Prostate gland (tissue), 2 donors: ENCODE measurements around the gene CRY2.

Source experiments
- POLR2A ChIP-seq: fragments of 450-650 bp; IDR thresholded peaks from one replicate; pipeline ENCODE4 v1.6.1; 2016; ENCODE audit warnings: antibody characterized with exemption, mild to moderate bottlenecking
- TF ChIP-seq, protein P1 (sequence below), 4 experiments: fragments of 200-600 bp in 2 of 4; fragments of 450-650 bp in 2 of 4; sonication (generic) in 2 of 4; IDR thresholded peaks; 1 replicate in 3 of 4; 2 replicates in 1 of 4; pipeline ENCODE4 v1.5.1; 2016 to 2019; ENCODE audit warnings: antibody characterized with exemption in 4 of 4, mild to moderate bottlenecking in 2 of 4, moderate library complexity in 2 of 4

DNA sequence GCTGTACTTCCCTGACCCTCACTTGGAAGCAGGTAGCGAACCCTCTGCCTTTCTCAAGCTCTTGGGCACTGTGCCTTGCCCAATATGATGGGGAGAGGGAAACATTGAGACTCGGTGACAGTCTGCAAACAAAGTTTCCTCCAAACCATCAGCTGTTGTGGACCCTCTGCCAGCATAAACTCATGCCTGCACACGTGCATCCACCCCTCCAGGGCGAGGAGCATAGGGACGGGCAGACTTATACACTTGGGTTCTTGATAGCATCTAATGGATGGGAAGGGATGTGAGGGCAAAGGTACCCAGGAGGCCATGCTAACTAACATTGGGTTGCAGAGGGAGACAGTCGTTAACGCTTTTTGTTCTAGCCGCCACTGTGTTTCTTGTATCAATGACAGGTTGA, 29.9 kb downstream of the CRY2 start:
- no peak for TF ChIP-seq POLR2A
- TF ChIP-seq, protein P1, sequence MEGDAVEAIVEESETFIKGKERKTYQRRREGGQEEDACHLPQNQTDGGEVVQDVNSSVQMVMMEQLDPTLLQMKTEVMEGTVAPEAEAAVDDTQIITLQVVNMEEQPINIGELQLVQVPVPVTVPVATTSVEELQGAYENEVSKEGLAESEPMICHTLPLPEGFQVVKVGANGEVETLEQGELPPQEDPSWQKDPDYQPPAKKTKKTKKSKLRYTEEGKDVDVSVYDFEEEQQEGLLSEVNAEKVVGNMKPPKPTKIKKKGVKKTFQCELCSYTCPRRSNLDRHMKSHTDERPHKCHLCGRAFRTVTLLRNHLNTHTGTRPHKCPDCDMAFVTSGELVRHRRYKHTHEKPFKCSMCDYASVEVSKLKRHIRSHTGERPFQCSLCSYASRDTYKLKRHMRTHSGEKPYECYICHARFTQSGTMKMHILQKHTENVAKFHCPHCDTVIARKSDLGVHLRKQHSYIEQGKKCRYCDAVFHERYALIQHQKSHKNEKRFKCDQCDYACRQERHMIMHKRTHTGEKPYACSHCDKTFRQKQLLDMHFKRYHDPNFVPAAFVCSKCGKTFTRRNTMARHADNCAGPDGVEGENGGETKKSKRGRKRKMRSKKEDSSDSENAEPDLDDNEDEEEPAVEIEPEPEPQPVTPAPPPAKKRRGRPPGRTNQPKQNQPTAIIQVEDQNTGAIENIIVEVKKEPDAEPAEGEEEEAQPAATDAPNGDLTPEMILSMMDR (IDR thresholded peaks at IDR 0.05) = no peak
